CD4-positive, alpha-beta T cell (primary cell): ENCODE measurements around the gene PET100. TPM values are rescaled to one million over a fixed set of nuclear protein-coding genes. Genes with fewer than 3 reads are reported as not detected.

ENCODE experiments used
- ATAC-seq: fragments of 200-7000 bp; cut with Tn5 transposase; one replicate; pipeline ENCODE4 v1.10.0; 2022; ENCODE audit warnings: mild to moderate bottlenecking; ENCODE audit not compliant: poor library complexity
- CTCF ChIA-PET: fragments of 350-600 bp; sonication (Branson Sonifier 250); formaldehyde crosslinking; loops from one replicate; lab custom pipeline; 2021; ENCODE audit warnings: antibody characterized with exemption, inconsistent platforms; lab: Charles Lee
- POLR2A ChIA-PET: fragments of 350-600 bp; sonication (Branson Sonifier 250); formaldehyde crosslinking; loops from one replicate; lab custom pipeline; 2021; ENCODE audit warnings: antibody characterized with exemption, inconsistent platforms; lab: Charles Lee
- DNase-seq, 14 experiments: peaks; one replicate each; pipeline ENCODE4 v3.0.0-alpha.2; 2013 to 2020; ENCODE audit warnings: mixed read lengths in 2 of 14
- H3K27ac ChIP-seq, 2 donors: one replicate each; pipeline versions ENCODE4 v1.5.1 to v1.7.0; 2013; ENCODE audit warnings: low read length in 2 of 2, low read depth in 1 of 2, mild to moderate bottlenecking in 1 of 2
- H3K27me3 ChIP-seq, 2 experiments: 1 replicate in 1 of 2; 2 replicates in 1 of 2; pipeline versions ENCODE4 v1.6.1 to v1.7.0; 2013; ENCODE audit warnings: low read length in 2 of 2, control low read depth in 1 of 2, mild to moderate bottlenecking in 1 of 2, moderate library complexity in 1 of 2; ENCODE audit not compliant: insufficient read depth in 2 of 2, control insufficient read depth in 1 of 2
- H3K36me3 ChIP-seq: one replicate; pipeline ENCODE4 v1.6.1; 2013; ENCODE audit warnings: low read length, control low read depth; ENCODE audit not compliant: insufficient read depth
- H3K4me1 ChIP-seq: one replicate; pipeline ENCODE4 v1.6.1; 2013; ENCODE audit warnings: low read length, control low read depth; ENCODE audit not compliant: insufficient read depth
- H3K4me3 ChIP-seq: one replicate; pipeline ENCODE4 v1.5.1; 2013; ENCODE audit warnings: mild to moderate bottlenecking, low read length, moderate library complexity
- H3K9me3 ChIP-seq, 2 experiments: 1 replicate in 1 of 2; 2 replicates in 1 of 2; pipeline versions ENCODE4 v1.6.1 to v1.7.0; 2013; ENCODE audit warnings: low read length in 2 of 2, mild to moderate bottlenecking in 2 of 2, control low read depth in 1 of 2, moderate library complexity in 1 of 2; ENCODE audit not compliant: control insufficient read depth in 1 of 2, insufficient read depth in 1 of 2
- H3K27ac Mint-ChIP-seq: one replicate; pipeline ENCODE4 v1.8.0; 2020; ENCODE audit warnings: mixed read lengths
- H3K27me3 Mint-ChIP-seq: one replicate; pipeline ENCODE4 v1.8.0; 2021; ENCODE audit warnings: mixed read lengths
- H3K36me3 Mint-ChIP-seq: one replicate; pipeline ENCODE4 v1.8.0; 2021; ENCODE audit warnings: low read depth, mixed read lengths
- H3K4me1 Mint-ChIP-seq: one replicate; pipeline ENCODE4 v1.8.0; 2021; ENCODE audit warnings: low read depth, mixed read lengths
- H3K4me3 Mint-ChIP-seq: one replicate; pipeline ENCODE4 v1.8.0; 2020; ENCODE audit warnings: mild to moderate bottlenecking, mixed read lengths
- H3K9me3 Mint-ChIP-seq: one replicate; pipeline ENCODE4 v1.8.0; 2020; ENCODE audit warnings: mixed read lengths
- CTCF ChIP-seq: fragments of 200-600 bp; IDR thresholded peaks from one replicate; pipeline ENCODE4 v1.8.0; 2022; ENCODE audit warnings: antibody characterized with exemption, mild to moderate bottlenecking
- intact Hi-C, 2 experiments: fragments of 100-400 bp; cut with DNase I in 1 of 2; cut with micrococcal nuclease in 1 of 2; formaldehyde crosslinking; loops; one replicate each; pipeline versions ENCODE4 v1.15.1 to v1.9.0; 2023 to 2025; cut with DNase I, micrococcal nuclease
- total RNA-seq, 174 experiments: library from RNA in 2 of 174; stranded (reverse) in 2 of 174; gene quantifications; one replicate each; pipeline ENCODE4 v1.2.3 and lab custom pipeline; 2021 to 2026

Gene PET100
- total RNA-seq, 2 experiments from 2014 or later, result 178 to 188 TPM

DNA sequence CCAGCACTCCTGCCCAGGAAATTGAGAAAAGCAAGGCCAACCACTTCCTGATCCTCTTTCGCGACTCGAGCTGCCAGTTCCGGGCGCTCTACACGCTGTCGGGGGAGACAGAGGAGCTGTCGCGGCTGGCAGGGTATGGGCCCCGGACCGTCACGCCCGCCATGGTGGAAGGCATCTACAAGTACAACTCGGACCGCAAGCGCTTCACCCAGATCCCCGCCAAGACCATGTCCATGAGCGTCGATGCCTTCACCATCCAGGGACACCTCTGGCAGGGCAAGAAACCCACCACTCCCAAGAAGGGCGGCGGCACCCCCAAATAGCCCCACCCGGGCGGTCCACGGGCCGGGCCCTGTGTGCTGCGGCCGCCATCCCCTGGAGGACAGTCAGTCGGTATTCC, 11.9 kb upstream of the PET100 start:
- Histone ChIP-seq H3K4me1 (no peaks in the 10 kb centered on the region), H3K9me3 (peaks cover 0 to 9% of the 10 kb centered on the region in 2 experiments), H3K27me3 (no peaks in the 10 kb centered on the region), H3K27ac (no peak overlapping the region), H3K36me3 (peaks cover 48% of the 10 kb centered on the region), H3K4me3 (no peak overlapping the region)
- no peak for TF ChIP-seq CTCF
- DNase-seq (no peak), ATAC-seq (no peak)
- peaks cover 40% of the 10 kb centered on the region for H3K36me3 Mint-ChIP-seq
- ChIA-PET CTCF (no interaction called here), POLR2A (no interaction called here)
- intact Hi-C loops, result no loop called here
- no peak overlapping the region for H3K4me3 Mint-ChIP-seq
- H3K9me3 Mint-ChIP-seq, result no peaks in the 10 kb centered on the region
- H3K27ac Mint-ChIP-seq, result no peak overlapping the region
- H3K27me3 Mint-ChIP-seq, result no peaks in the 10 kb centered on the region
- H3K4me1 Mint-ChIP-seq, result no peaks in the 10 kb centered on the region

- no peak for TF ChIP-seq CTCF
- Histone ChIP-seq H3K27me3 (no peaks in the 10 kb centered on the region), H3K27ac (no peak overlapping the region), H3K4me1 (no peaks in the 10 kb centered on the region), H3K9me3 (peaks cover 0 to 9% of the 10 kb centered on the region in 2 experiments), H3K4me3 (no peak overlapping the region), H3K36me3 (peaks cover 54% of the 10 kb centered on the region)
- H3K4me3 Mint-ChIP-seq, result no peak overlapping the region
- no peak overlapping the region for H3K27ac Mint-ChIP-seq
- no peaks in the 10 kb centered on the region for H3K9me3 Mint-ChIP-seq
- H3K36me3 Mint-ChIP-seq, result peaks cover 46% of the 10 kb centered on the region
- CTCF ChIA-PET, result no interaction called here
- intact Hi-C loops, result no loop called here
- POLR2A ChIA-PET, result no interaction called here
- H3K4me1 Mint-ChIP-seq, result peaks cover 4% of the 10 kb centered on the region
- no peaks in the 10 kb centered on the region for H3K27me3 Mint-ChIP-seq
- ATAC-seq (no peak), DNase-seq (no peak)
Observed at GRCh38 chr19:7618348-7618747, 11.2 kb upstream of the PET100 start.

GRCh38 chr19:7618771-7619510, 10.7 kb upstream of the PET100 start:
- no peak for DNase-seq
- Mint-ChIP-seq H3K27ac (no peak overlapping the region), H3K36me3 (peaks cover 49% of the 10 kb centered on the region)

More at GRCh38 chr19:7618771-7619510, 10.7 kb upstream of the PET100 start:
- Histone ChIP-seq H3K9me3 (peaks cover 0 to 9% of the 10 kb centered on the region in 2 experiments), H3K27me3 (no peaks in the 10 kb centered on the region), H3K36me3 (peaks cover 59% of the 10 kb centered on the region), H3K4me3 (no peak overlapping the region), H3K27ac (no peak overlapping the region), H3K4me1 (no peaks in the 10 kb centered on the region)
- H3K4me1 Mint-ChIP-seq, result peaks cover 4% of the 10 kb centered on the region
- no peaks in the 10 kb centered on the region for H3K27me3 Mint-ChIP-seq
- no peak for ATAC-seq
- no peak overlapping the region for H3K4me3 Mint-ChIP-seq
- H3K9me3 Mint-ChIP-seq, result no peaks in the 10 kb centered on the region
- intact Hi-C loops, result no loop called here
- ChIA-PET POLR2A (interaction anchor here (1.0 kb wide), 1 partner anchor 11 kb away, joined by 4 read pairs; the partner anchor contains the start of genes PET100 and XAB2), CTCF (no interaction called here)
- TF ChIP-seq CTCF, result no peak
